COLO829 (cell line): ENCODE data around the gene TEX22.

Source experiments
- DNase-seq: peaks from one replicate; pipeline ENCODE4 v3.0.0; 2012; ENCODE audit warnings: low spot score

Gene TEX22

GRCh38 chr14:105439710-105440553 lies 41.6 kb downstream of the TEX22 start:
- peak; percentile 60 for DNase-seq

- no peak for DNase-seq
These were observed 42.2 kb downstream of the TEX22 start for GRCh38 chr14:105440554-105440900.

- no peak for DNase-seq
These were observed 42.7 kb downstream of the TEX22 start for GRCh38 chr14:105440992-105441391.

GRCh38 chr14:105442125-105442524 lies 43.8 kb downstream of the TEX22 start:
- DNase-seq: no peak

GRCh38 chr14:105442834-105443233 lies 44.5 kb downstream of the TEX22 start:
- DNase-seq: no peak

GRCh38 chr14:105444859-105445258 lies 46.5 kb downstream of the TEX22 start:
- no peak for DNase-seq

GRCh38 chr14:105445290-105445689 lies 47.0 kb downstream of the TEX22 start:
- DNase-seq: no peak

- DNase-seq: no peak
These were observed 47.8 kb downstream of the TEX22 start for GRCh38 chr14:105445901-105446845.

- no peak for DNase-seq
These were observed 48.6 kb downstream of the TEX22 start for GRCh38 chr14:105446971-105447370.

- DNase-seq: no peak
These were observed 49.6 kb downstream of the TEX22 start for GRCh38 chr14:105447651-105448640.

- DNase-seq: peak; percentile 52
These were observed 50.4 kb downstream of the TEX22 start for GRCh38 chr14:105448706-105449111.

GRCh38 chr14:105449276-105450122 lies 51.2 kb downstream of the TEX22 start:
- no peak for DNase-seq

GRCh38 chr14:105450123-105450505 lies 51.8 kb downstream of the TEX22 start:
- DNase-seq: no peak

- DNase-seq: no peak
These were observed 52.8 kb downstream of the TEX22 start for GRCh38 chr14:105450864-105451720.

GRCh38 chr14:105452963-105453362 lies 54.6 kb downstream of the TEX22 start:
- no peak for DNase-seq

- DNase-seq: no peak
These were observed 55.5 kb downstream of the TEX22 start for GRCh38 chr14:105453847-105454246.

GRCh38 chr14:105455086-105455640 lies 56.8 kb downstream of the TEX22 start:
- no peak for DNase-seq

- no peak for DNase-seq
These were observed 57.7 kb downstream of the TEX22 start for GRCh38 chr14:105455766-105456660.
